Transverse colon (tissue), 4 donors: Measurements from ENCODE around the gene SCML1.

Experiments used
- CTCF ChIP-seq, 5 experiments: fragments of 200-600 bp in 3 of 5; fragments of 450-650 bp in 2 of 5; sonication (generic) in 3 of 5; IDR thresholded peaks; 1 replicate in 2 of 5; 2 replicates in 3 of 5; pipeline ENCODE4 v1.5.1; 2016 to 2017; ENCODE audit warnings: antibody characterized with exemption in 5 of 5, inconsistent platforms in 3 of 5, mild to moderate bottlenecking in 2 of 5, moderate library complexity in 1 of 5
- EP300 ChIP-seq: sonication (generic); formaldehyde crosslinking; IDR thresholded peaks from one replicate; pipeline ENCODE4 v1.6.1; 2017; ENCODE audit warnings: antibody characterized with exemption, low read depth
- POLR2A ChIP-seq: fragments of 450-650 bp; IDR thresholded peaks from one replicate; pipeline ENCODE4 v1.6.1; 2016; ENCODE audit warnings: antibody characterized with exemption, mild to moderate bottlenecking, moderate library complexity
- POLR2AphosphoS5 ChIP-seq, 3 donors: sonication (generic); formaldehyde crosslinking; IDR thresholded peaks; one replicate each; pipeline ENCODE4 v1.6.1; 2016; ENCODE audit warnings: antibody characterized with exemption in 3 of 3

- TF ChIP-seq POLR2A (no peak), EP300 (no peak), CTCF (IDR thresholded peaks at IDR 0.05) (no peak), POLR2AphosphoS5 (IDR thresholded peaks at IDR 0.05) (no peak)
These were observed 22.7 kb downstream of the SCML1 start for GRCh38 chrX:17759990-17760389.
